ENCODE measurements around the gene FN3K.

FN3K gene

DNA sequence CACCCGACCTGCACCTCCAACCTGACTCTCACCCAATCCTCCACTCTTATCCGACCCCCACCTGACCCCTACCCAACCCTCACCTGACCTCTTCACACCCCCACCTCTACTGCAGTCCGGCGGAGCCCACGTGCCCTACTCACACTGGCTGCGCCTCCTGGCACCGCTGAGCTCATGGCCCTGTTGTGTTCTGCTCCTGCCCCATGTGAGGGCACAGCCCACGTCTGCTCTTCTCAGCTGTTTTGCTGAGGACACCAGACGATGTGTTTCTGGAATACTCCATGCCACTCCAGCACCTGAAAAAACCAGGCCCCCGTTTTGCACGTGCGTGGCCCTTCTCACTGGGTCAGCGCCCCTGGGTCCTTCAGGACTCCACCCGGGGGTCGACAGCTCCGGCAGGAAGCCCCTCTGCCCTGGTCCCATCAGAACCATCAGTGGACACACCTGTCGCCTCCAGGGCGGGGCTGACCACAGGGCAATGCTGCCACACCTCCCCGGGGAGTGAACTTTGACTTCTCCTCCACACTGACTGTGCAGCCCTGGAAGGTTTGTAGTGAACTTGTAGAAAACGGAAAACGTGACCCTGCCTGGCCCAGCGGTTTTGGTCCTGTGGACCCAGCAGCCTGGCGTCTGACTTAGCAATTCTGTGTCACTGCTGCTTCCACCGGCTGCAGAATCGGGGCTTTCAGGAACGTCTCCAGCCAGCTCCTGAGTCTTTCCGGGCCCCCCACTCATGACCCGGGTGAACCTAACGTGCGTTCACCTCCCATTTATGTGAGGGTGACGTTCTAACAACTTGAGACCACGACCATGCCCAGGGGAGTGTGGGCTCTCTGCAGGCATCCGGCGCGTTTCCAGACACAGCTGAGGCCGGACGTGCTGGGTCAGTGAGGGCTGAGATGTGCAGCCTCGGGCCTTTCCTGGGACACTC, 31.2 kb upstream of the FN3K start:
- TF ChIP-seq, protein P1, sequence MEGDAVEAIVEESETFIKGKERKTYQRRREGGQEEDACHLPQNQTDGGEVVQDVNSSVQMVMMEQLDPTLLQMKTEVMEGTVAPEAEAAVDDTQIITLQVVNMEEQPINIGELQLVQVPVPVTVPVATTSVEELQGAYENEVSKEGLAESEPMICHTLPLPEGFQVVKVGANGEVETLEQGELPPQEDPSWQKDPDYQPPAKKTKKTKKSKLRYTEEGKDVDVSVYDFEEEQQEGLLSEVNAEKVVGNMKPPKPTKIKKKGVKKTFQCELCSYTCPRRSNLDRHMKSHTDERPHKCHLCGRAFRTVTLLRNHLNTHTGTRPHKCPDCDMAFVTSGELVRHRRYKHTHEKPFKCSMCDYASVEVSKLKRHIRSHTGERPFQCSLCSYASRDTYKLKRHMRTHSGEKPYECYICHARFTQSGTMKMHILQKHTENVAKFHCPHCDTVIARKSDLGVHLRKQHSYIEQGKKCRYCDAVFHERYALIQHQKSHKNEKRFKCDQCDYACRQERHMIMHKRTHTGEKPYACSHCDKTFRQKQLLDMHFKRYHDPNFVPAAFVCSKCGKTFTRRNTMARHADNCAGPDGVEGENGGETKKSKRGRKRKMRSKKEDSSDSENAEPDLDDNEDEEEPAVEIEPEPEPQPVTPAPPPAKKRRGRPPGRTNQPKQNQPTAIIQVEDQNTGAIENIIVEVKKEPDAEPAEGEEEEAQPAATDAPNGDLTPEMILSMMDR (conservative IDR thresholded peaks at IDR 0.05; ENCODE audit: low read depth, low read length) = no peak
- DNase-seq (ENCODE audit: low read depth) = no peak
- H3K4me3 ChIP-seq (ENCODE audit: low read depth, low read length) = no peak overlapping the region

- TF ChIP-seq, protein P1 (conservative IDR thresholded peaks at IDR 0.05; ENCODE audit: low read depth, low read length) = no peak
- DNase-seq (ENCODE audit: low read depth) = no peak
- no peak overlapping the region for H3K4me3 ChIP-seq (ENCODE audit: low read depth, low read length)
These were observed 30.5 kb upstream of the FN3K start for GRCh38 chr17:82704886-82705285.

GRCh38 chr17:82705756-82706155, 29.7 kb upstream of the FN3K start:
- DNase-seq (ENCODE audit: low read depth) = no peak
- TF ChIP-seq, protein P1 (conservative IDR thresholded peaks at IDR 0.05; ENCODE audit: low read depth, low read length) = no peak
- no peak overlapping the region for H3K4me3 ChIP-seq (ENCODE audit: low read depth, low read length)

- no peak for DNase-seq (ENCODE audit: low read depth)
- TF ChIP-seq, protein P1 (conservative IDR thresholded peaks at IDR 0.05; ENCODE audit: low read depth, low read length) = no peak
- no peak overlapping the region for H3K4me3 ChIP-seq (ENCODE audit: low read depth, low read length)
These were observed 26.3 kb upstream of the FN3K start for GRCh38 chr17:82709024-82709675.

- no peak for DNase-seq (ENCODE audit: low read depth)
- no peak overlapping the region for H3K4me3 ChIP-seq (ENCODE audit: low read depth, low read length)
- TF ChIP-seq, protein P1 (conservative IDR thresholded peaks at IDR 0.05; ENCODE audit: low read depth, low read length) = no peak
These were observed 25.5 kb upstream of the FN3K start for GRCh38 chr17:82709676-82710498.

DNA sequence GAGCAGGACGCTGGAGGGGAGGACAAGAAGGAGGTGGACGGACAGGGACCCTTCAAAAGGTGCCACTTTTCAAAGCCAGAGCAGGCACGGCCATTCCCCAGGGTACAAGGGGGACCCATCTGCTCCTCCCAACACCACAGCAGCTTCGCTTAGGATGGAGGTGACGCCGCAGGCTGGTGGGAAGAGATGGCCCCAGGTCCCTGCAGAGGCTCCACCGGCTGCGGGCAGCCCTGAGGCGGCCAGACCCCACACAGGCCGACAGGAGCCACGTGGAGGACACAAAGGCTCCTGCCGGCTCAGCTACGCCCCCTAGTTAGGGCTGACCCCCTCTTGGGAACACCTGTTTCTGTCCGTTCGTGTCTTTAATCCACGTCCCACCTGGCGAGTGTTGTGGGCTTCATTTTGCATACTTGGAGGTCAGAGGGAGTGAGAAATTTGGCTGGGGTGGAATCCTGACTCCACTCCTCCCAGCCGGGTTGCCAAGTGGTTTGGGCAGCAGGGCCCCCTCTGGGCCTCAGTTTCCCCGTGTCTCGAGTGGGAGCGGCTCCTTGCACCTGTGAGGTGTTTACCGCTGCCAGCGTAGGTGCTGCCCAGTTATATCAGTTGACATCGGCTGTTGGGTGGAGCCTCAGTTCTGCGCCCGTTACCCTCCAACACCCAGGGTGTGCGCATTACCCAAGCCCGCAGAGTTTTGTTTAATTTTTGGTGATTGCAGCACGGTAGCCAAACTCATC, 24.7 kb upstream of the FN3K start:
- H3K4me3 ChIP-seq (ENCODE audit: low read depth, low read length) = no peak overlapping the region
- no peak for DNase-seq (ENCODE audit: low read depth)
- TF ChIP-seq, protein P1 (conservative IDR thresholded peaks at IDR 0.05; ENCODE audit: low read depth, low read length) = no peak
